Embryonic facial prominence (tissue), 1 donor: Measurements from ENCODE around the gene TGFBR2.
"Not testable (repeated sequence)": the region's sequence is repeated elsewhere in the genome, so short reads cannot be mapped to it uniquely, and the experiment has no call there.

Experiments
- DNase-seq: peaks from one replicate; pipeline ENCODE4 v3.0.0-alpha.2; 2016; ENCODE audit errors: extremely low spot score

The TGFBR2 gene

DNA sequence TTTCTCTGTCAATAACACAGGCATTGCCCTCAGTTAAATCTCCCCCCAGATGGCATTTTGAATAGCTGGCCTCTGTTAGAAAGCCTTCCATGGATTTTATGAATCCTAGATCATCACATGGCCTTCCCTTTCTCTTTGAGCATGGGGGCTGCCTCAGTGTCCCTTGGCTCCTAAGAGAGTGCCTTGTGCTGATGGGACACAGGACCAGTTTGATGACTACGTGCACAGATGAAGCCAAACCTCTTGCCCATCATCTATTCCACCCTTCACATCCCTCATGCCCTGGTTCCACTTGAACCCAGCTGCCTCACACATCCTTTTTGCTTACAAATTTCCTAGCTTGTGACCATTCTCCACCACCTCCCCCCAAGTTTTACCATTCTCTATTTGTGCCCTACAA is 12.9 kb downstream of the TGFBR2 start:
- no peak for DNase-seq

DNA sequence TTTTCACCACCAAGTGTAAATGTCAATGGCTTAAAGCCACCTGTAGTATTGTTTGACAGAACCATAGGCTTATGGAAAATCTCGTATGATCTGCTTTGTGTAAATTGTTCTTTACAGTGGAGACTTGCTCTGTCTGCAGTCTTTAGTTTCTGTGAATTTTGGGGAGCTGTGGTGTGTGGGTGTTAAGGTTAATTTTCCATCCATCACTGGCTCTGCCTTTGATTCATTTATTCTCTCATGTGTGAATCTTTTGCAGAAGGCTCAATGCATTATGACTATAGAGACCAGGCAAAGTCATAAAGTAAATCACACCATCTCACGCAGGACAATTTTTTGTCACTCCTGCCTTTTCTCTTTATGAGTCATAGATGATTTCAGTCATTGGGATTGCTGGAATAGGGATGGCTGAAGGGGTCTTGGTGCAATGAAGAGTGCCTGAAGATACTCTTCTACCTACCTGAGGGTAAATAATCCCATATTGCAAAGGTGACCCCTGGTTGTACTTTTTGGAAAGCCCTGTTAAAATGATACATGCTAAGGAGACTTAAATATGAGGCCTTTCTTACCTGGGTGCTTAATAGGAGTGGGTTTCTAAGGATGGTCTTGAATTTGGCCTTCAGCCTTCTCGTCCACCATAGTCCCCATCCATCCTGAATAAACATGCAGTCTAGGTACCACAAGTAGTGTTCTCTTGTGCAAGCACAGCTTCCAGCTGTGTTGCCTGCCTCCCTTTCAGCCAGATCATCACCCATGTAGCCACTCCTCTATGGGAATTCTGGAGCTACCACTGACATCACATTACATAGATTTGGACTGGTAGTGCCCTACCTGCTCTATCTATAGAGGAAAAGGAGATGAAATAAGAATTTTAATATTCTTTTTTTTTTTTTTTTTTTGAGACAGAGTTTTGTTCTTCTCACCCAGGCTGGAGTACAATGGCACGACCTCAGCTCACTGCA is 14.3 kb downstream of the TGFBR2 start:
- DNase-seq = no peak

DNA sequence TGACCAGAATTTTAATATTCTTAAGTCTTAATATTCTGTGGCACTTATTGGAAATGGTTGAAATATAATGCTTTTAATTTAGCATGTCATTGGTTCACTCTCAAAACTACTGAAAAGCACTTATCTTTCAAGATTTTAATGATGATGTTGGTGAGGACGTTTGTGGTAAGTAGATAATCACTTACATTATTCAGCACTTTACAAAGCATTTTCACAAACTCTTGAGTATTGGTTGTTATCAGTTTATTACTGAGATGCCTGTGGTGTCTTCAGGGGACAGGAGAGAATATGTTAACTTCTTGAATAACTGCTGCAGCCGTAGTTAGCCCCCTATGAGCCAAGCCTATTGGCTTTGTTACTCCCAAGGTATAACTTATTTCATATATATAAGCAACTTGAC is 15.2 kb downstream of the TGFBR2 start:
- DNase-seq = no peak

DNA sequence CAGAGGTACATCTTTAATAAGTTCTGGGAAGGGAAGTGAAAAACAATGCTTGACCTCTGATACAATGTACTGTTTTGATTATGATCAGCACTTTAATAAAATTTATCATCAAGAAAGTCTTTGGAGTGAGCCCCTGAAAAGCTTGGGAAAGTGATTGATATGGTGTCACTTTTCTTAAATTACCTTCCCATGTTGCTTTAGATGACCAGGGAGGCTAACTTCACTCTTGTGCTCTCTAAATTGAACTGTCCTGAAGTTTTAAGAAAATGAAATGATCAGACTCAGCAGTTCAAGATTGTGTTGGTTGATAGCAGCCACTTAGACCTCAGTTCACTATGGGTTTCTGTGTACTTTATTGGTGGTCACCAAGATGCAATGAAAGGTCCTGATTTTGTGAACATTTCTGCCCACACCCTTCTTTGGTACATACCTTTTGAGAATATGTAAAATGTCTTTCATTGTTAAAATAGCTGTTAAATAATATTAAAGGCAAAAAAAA is 15.7 kb downstream of the TGFBR2 start:
- DNase-seq = no peak

DNA sequence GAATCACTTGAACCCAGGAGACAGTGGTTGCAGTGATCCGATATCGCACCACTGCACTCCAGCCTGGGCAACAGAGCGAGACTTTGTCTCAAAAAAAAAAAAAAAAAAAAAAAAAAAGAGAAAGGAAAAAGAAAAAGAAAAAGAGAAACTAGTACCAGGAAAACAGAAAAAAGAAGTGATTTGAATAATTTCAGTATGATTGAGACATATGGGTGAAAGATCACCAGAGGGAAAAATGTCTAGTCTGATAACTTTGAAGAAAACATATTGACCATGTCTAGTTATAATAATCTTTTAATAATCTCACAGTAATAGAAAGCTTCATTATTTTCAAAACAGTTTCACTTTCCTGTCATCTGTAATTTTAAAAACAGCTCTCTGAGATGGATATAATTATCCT is 16.4 kb downstream of the TGFBR2 start:
- no peak for DNase-seq

DNA sequence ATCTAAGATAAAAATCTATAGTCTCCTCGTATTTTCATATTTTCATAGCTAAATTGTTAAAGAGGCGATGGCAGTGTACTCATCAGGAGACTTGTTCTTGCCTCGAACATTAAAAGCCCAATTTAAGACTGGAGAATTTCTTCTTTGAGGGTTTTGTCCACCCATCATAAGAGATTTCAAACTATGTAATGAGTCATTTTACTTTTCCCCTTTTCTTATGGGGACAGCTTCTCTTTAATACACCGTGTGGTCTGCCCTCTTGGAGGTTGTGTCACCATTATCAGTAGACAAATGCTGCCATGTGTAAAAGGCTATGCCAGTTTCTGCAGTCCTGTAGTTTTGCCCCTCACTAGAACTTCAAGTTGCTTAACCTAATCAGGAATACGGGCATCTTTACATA is 16.9 kb downstream of the TGFBR2 start:
- no peak for DNase-seq

DNA sequence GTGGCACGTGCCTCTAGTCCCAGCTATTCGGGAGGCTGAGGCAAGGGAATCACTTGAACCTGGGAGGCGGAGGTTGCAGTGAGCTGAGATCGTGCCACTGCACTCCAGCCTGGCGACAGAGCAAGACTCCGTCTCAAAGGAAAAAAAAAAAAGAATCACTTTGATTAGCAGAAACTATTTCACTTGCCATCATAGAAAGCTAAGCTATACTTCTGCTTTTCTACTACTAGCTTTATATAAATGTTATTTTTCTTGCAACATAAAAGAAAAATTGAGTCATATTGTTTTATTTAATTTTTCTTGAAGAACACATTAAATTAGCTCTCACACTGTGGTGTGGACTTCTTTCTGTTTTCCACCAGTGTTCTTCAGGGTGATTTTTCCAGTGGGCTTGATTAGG is 18.1 kb downstream of the TGFBR2 start:
- DNase-seq = not testable (repeated sequence)

DNA sequence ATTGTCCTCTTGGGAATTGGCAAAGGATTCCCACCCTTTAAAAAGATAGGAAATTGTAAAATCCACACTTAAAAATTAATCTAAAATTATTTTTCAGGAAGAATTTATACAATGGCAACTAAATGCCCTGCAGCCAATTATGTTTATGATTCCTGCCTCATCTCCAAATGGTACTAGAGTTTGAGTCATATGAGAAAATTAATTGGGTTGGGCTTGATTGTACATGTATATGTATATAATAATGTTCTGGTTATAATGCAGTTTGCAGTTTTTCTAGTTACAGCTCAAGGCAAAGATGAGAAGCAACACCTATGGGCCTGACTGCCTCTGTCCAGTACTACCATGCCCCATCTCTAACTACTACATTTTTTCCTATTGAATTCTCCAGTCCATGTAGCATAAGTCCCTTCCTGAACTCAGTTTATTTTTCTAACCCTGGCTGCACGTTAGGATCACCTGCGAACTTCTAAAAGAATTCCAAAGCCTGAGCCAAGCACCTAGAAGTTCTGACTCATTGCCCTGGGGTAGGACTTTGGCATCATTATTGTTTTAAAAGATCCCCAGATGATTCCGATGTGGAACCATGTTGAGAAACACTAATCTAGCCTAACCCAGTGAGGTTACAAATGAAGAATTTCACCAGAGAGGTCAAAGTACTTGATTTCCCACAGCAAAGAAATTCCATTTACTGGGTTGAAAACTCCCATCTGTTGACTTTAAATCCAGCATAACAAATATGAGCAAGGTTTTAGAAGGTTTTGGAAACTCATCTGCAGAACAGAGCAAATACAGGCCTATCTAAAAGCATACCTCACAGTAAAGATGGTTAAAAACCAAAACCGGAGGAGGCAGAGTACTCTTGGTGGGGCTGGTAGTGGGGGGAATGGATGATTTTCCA is 19.4 kb downstream of the TGFBR2 start:
- no peak for DNase-seq

DNA sequence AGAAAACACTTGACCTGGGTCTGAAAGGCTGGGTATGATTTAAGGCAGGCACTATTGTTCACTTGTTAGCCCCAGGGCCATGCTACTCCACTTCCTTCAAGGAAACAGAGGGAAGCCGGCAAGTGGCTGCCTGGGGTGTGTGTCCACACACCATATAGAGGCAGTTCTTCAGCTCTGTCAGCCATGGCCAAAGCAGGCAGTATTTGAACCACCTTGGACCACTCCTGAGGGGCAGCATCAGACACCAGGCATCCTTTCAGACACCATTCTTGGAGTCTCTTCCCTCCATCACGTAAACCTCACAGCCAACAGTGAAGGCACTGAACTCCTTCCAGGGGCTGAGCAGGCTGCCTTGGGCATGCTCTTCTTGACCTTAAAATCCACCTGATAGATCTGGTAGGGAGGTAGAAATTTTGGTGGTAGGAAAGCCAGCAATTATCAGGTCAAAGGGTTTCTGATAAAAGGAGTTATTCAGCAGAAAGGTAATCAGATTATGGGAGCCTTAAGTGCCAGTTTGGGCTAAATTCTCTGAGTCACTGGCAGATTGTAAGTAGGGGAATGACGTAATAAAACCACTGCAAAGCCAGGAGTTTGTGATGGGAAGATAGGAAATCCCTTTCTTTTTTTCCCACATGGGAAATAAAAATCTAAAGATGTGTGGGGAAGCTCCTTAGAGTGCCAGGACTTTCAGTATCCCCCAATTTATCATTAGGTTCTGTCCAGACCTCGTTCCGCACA is 20.2 kb downstream of the TGFBR2 start:
- DNase-seq = no peak

DNA sequence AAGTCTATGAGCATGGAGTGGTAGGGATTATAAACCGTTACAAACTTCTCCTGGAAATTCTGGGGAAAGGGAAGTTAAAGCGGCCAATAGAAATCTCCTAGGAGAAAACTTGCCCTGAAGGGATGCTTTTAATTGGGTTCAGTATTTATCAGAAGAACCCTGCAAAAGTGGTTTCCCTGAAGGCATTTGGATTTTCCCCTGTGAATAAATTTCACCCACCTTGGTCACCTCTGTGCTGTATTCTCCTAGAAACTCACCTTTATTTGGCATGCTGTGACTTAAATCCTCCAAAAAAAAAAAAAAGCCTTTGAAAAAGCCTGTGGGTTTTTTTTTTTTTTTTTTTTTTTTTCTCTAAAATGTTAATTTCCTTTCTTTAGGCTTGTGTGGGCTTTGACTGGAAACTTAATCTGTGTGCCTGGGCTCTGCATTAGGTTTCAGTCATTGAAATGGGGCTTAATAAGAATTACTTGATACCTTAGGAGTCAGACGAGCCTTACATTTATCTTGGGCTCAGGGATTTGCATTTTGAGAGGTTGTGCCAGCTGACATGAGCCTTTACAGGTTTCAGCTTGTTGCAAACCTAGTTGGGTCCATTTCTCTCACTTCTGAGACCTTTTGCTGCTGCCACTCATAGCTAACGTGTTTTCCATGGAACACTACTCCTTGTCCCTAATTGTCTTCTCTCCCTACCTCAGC is 22.0 kb downstream of the TGFBR2 start:
- no peak for DNase-seq

DNA sequence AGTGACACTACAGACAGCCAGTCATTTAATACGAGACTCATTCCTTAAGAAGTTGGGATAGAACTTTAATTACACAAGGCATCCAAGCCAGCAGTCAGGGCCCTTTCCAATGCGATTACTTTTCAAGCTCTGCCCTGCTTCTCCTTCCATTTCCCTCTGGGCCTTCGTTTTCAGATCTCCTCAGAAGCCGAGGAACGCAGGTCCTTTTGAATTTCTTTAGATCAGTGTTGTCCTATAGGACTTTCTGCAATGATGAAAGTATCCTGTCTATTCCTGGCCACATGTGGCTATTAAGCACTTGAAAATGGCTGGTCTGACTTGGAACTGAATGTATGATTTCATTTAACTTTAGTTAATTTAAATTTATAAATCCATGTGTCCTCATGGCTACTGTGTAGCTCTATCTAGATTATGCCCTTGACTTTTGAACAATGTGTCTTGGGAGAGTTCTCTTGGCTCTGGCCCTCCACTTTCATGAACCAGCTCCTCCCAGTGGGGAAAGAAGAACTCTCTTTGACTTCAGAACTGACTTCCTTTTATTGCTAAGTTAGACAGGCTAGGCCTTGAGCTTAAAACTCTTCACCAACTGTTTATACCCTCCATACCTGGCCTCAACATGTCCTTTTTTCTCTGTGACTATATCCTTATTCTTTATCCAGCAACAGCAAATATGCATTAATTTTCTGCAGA is 22.6 kb downstream of the TGFBR2 start:
- no peak for DNase-seq

DNA sequence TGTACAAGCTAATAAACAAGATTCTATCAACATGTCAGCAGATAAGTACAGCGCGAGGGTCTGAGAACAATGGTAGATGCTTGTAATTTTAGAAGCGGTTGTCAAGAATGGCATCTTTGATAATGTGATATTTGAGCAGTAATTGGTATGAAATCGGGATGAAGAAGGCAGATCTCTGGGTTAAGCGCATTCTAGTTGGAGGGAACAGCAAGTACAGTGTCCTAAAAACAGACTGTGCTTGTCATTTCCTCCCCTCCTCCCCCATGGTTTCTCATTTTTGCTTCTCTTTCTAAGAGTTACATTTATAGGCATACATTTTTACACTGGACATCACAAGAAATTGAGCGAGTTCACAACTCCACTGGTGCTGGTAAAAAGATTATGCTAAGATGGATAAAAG is 23.3 kb downstream of the TGFBR2 start:
- no peak for DNase-seq

DNA sequence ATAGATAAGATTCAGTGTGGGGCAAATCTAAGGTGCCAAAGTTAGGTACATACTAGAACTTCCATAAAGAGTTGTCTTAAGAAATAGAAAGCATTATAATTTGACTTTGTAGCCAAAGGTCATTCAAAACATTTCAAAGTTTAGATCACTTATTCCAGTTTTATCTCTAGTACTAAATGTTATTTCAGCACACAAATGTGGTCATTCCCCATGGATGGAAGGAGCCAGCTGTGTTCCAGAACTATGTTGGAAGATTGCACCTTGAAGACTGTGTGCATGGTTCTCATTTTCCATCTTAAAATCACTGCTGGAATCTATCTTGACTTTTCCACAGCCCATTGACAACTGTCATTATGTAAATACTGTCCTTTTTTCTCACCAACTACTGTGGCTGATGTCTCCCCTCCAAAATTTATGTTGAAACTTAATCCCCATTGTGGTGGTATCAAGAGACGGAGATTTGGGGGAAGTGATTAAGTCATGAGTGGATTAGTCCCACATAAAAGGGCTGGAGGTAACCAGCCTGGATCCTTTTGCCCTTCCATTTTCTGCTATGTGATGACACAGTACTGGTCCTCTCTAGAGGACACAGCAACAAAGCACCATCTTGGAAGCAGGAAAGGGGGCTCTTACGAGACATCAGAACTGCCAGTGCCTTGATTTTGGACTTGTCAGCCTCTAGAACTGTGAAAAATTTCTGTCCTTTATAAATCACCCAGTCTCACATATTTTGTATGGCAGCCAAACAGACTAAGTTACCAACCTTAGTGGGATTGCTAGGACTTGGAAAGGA is 24.0 kb downstream of the TGFBR2 start:
- no peak for DNase-seq

DNA sequence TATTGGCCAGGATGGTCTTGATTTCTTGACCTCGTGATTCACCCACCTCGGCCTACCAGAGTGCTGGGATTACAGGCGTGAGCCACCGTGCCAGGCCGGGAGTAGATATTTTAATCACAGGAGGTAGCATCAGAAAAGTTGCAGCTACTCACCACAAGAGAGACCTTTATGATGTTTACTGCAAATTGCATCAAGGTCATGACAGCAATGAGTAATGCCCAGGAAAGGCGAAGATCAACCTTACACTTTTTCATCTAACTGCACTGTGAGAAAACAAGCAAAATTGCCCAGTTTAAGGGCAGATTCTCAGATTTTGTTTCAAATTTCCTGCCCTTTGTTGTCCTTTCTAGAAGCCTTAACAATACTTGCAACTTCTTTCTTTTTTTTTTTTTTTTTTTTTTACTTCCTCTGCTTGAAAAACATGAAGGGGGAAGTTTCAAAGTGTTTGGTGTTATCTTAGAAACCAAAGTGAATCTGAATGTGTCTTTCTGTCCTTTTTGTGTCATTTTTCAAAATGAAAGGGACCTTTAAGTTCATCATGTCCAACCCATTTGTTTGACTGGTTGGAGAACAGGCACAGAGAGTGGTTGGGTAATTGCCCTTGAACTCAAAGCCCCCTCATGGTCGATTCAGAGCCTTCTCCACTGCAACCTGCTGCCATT is 25.0 kb downstream of the TGFBR2 start:
- no peak for DNase-seq

DNA sequence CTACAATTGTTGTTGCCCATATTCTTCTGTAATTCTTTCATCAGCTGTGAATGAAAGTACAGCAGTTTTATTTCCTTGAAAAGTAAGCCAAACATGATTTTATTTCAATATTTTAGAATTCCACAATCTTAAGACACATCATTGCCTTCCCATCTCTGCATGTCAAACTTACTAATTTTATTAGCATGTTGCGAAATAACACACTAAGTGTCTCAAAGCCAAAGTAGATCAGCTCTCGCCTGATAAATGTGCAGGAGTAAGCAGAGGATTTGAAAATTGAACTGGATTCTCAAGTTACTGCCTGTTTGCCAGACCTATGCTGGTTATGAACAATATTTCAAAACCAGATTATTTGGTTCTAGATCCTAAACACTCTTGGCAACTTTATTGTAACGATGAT is 25.7 kb downstream of the TGFBR2 start:
- DNase-seq = no peak

DNA sequence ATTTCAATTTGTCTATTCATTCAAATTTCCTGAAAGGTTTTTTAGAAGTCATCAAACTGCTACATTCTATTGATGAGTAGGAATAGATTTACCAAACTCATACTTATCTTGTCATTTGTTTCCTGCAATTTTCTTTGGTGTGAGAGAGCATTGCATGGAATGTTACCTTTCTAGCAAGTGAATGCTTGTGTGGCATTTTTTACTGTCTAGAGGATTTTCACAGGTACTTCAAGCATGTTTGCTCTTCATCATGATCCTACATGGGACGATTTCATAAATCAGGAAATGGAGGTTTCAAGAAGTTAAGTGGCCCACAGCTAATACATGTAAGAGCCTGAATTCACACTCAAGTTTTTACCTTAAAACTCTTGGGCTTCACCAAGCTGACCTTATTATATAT is 26.1 kb downstream of the TGFBR2 start:
- DNase-seq = no peak

DNA sequence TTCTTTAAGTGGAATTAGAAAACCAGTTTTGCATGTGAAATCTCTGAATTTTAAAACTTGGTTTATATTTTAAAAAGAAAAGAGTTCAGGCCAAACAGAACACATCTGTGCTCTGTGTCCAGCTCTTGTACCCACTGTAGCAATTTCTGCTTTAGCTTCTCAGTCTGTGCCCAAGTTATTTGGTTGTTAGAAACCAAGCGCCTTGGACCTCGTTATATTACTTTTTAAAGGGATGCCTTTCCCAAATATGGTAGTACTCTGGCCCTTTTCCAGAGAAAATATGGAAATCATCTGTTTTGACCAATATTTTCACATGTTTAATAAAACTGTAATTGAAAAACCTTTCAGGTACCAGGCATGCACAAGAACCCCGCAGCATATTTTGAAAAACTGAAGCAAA is 27.3 kb downstream of the TGFBR2 start:
- DNase-seq = no peak

DNA sequence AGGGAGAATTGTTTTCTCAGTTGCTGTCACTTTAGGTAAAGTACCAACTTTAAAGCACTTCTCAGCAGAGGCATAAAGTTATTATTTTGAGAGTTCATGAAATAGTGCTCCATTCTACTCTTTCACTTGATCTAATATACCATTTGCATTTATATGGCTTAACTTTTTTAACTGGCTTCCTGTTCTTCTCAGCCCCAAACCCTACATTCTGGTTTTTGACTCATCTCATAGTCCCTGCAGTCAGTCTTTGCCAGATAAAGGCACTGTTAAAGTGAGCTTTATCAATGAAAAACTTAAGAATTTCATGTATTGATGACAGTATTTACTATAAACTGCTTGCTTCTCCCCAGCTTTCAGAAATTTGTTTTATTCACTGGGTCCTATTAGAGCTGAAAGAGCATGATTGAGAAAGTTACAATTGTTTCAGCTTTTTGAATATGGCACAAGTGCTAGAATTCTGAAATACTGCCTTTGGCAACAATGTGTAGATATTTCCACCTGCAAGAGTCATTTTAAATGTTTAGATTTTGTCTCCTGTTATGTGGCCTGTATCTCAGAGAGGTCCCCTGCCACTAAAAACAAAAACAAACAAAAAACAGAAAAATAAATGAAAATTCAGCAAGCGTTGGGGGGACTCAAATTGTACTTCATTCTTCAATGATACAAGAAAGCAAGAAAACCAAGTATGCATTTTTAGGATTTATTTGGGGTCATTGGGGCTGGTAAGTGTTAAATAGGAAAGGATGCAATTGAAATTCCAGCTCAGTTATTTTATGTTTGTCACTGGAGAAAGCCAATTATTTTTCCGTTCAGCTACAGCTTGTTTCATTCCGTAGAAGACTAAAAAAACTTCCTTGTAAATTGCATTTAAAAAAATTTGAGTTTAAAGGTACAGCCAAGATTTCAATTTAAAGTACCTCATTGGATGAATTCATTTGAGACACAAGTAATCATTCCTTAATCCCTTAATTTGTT is 28.6 kb downstream of the TGFBR2 start:
- DNase-seq = no peak
